Thyroid gland (tissue), 4 donors: ENCODE measurements around the gene CNDP1.
"Not testable (repeated sequence)": the region's sequence is repeated elsewhere in the genome, so short reads cannot be mapped to it uniquely, and the experiment has no call there.

ENCODE experiments used
- CTCF ChIP-seq, 6 experiments: fragments of 200-600 bp in 3 of 6; fragments of 450-650 bp in 3 of 6; sonication (generic) in 3 of 6; IDR thresholded peaks; one replicate each; pipeline ENCODE4 v1.5.1; 2016 to 2019; ENCODE audit warnings: antibody characterized with exemption in 6 of 6, mild to moderate bottlenecking in 2 of 6, inconsistent platforms in 1 of 6, moderate library complexity in 1 of 6
- POLR2A ChIP-seq, 2 donors: fragments of 450-650 bp; IDR thresholded peaks; one replicate each; pipeline ENCODE4 v1.6.1; 2017; ENCODE audit warnings: antibody characterized with exemption in 2 of 2, mild to moderate bottlenecking in 2 of 2, moderate library complexity in 1 of 2

DNA sequence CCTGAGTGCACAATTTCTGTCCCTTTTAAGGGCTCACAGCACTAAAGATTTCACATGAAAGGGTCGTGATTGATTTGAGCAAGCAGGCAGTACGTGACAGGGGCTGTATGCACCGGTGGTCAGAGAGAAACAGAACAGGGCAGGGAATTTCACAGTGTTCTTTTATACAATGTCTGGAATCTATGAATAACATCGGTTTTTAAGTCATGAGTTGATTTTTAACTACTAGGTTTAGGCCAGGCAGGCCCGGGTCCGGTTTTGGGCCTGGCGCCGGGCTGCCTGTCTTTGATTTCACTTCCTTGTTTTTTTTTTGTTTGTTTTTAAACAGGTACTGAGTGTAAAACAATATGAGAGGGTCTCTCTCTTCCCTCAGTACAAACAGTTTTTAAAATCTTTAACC lies 33.5 kb upstream of the CNDP1 start:
- not testable (repeated sequence) for TF ChIP-seq CTCF, POLR2A (IDR thresholded peaks at IDR 0.05)
